Measurements from ENCODE around the gene GIPC2.
"Not testable (repeated sequence)": the region's sequence is repeated elsewhere in the genome, so short reads cannot be mapped to it uniquely, and the experiment has no call there.

Gene GIPC2

GRCh38 chr1:78079580-78079979 lies 33.8 kb downstream of the GIPC2 start:
- DNase-seq (ENCODE audit: low spot score): no peak
- no peak for TF ChIP-seq CTCF (conservative IDR thresholded peaks at IDR 0.05; ENCODE audit: low read depth)
- CTCF ChIA-PET: interaction anchor here (0.6 kb wide), 1 partner anchor 35 kb away, joined by 3 read pairs; no protein-coding TSS in a partner anchor
- H3K27ac ChIP-seq: no peak overlapping the region
- POLR2A ChIA-PET (ENCODE audit: low non-redundant PET): no interaction called here

- ChIA-PET POLR2A (ENCODE audit: low non-redundant PET) (no interaction called here), CTCF (no interaction called here)
- no peak for TF ChIP-seq CTCF (conservative IDR thresholded peaks at IDR 0.05; ENCODE audit: low read depth)
- no peak overlapping the region for H3K27ac ChIP-seq
- DNase-seq (ENCODE audit: low spot score): no peak
Measured at GRCh38 chr1:78080767-78081166, 35.0 kb downstream of the GIPC2 start.

- POLR2A ChIA-PET (ENCODE audit: low non-redundant PET): no interaction called here
- CTCF ChIA-PET: interaction anchor here (0.6 kb wide), 1 partner anchor 67 kb away, joined by 5 read pairs; no protein-coding TSS in a partner anchor
- no peak overlapping the region for H3K27ac ChIP-seq
- no peak for DNase-seq (ENCODE audit: low spot score)
- no peak for TF ChIP-seq CTCF (conservative IDR thresholded peaks at IDR 0.05; ENCODE audit: low read depth)
Measured at GRCh38 chr1:78081980-78082860, 36.5 kb downstream of the GIPC2 start.

- POLR2A ChIA-PET (ENCODE audit: low non-redundant PET); H3K27ac ChIP-seq; DNase-seq (ENCODE audit: low spot score): not testable (repeated sequence)
- CTCF ChIA-PET: interaction anchor here (0.6 kb wide), 1 partner anchor 78 kb away, joined by 9 read pairs; no protein-coding TSS in a partner anchor
Measured at GRCh38 chr1:78084639-78085038, 38.9 kb downstream of the GIPC2 start.

DNA sequence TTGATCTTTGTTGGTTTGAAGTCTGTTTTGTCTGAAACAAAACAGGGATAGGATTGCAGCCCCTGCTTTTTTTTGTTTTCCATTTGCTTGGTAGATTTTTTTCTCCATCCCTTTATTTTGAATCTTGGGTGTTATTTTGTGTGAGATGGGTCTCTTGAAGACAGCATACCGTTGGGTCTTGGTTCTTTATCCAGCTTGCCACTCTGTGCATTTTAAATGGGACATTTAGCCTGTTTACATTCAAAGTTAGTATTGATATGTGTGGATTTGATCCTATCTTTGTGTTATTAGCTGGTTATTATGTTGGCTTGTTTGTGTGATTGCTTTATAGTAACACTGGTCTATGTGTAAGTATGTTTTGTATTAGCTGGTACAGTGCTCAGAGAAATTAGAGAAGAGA lies 40.9 kb downstream of the GIPC2 start:
- TF ChIP-seq CTCF (conservative IDR thresholded peaks at IDR 0.05; ENCODE audit: low read depth): no peak
- POLR2A ChIA-PET (ENCODE audit: low non-redundant PET): no interaction called here
- DNase-seq (ENCODE audit: low spot score): no peak
- no peak overlapping the region for H3K27ac ChIP-seq
- CTCF ChIA-PET: no interaction called here

GRCh38 chr1:78088015-78088414 lies 42.2 kb downstream of the GIPC2 start:
- DNase-seq (ENCODE audit: low spot score): no peak
- CTCF ChIA-PET: no interaction called here

More at GRCh38 chr1:78088015-78088414, 42.2 kb downstream of the GIPC2 start:
- no peak for TF ChIP-seq CTCF (conservative IDR thresholded peaks at IDR 0.05; ENCODE audit: low read depth)
- POLR2A ChIA-PET (ENCODE audit: low non-redundant PET): no interaction called here
- H3K27ac ChIP-seq: no peak overlapping the region
